ENCODE measurements around the gene TSHZ2.
"Not testable (repeated sequence)": the region's sequence is repeated elsewhere in the genome, so short reads cannot be mapped to it uniquely, and the experiment has no call there.

TSHZ2 gene

GRCh38 chr20:53411891-53412290 is 439.7 kb downstream of the TSHZ2 start:
- Histone ChIP-seq H3K9me3 (ENCODE audit: control insufficient read depth in 2 of 2, low read length in 2 of 2) (no peaks in the 10 kb centered on the region), H3K27me3 (ENCODE audit: control insufficient read depth in 1 of 2, insufficient read depth in 2 of 2, low read length in 2 of 2) (no peaks in the 10 kb centered on the region), H3K4me1 (ENCODE audit: control insufficient read depth, insufficient read depth, low read length) (no peaks in the 10 kb centered on the region), H3K27ac (ENCODE audit: low read length) (no peak overlapping the region), H3K9ac (ENCODE audit: low read length in 2 of 2) (no peak overlapping the region), H3K4me3 (ENCODE audit: low read length in 2 of 2) (no peak overlapping the region), H3K36me3 (ENCODE audit: control insufficient read depth in 2 of 2, insufficient read depth in 2 of 2, low read length in 2 of 2) (no peaks in the 10 kb centered on the region)

DNA sequence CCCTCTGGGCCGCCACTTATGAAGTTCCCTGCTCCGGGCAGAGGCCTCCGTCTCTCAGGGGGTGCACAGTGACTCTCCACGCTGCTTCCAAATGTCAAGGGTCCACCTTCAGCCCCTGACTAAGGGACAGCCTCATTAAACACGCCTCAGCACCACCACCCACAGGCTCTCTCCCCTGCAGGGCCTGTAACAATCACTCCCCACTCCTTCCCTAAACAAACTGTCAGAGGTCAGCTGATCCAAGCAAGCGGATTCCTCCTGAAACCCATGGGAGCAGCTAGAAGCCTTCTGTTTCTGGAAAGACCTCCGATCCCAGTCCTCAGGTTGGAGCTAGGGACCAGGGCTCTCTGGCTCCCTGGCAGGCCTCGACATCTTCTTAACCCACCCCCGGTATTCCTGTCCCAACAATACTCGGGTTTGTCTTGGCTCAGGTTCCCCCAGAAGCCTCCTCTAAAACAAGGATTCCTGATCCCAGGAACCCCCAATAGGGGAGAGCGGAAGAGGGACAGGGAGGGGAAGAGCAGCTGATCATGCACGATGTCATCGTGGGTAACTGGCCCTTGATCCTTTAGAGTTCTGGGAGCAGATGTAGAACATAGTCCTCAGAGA is 440.5 kb downstream of the TSHZ2 start:
- Histone ChIP-seq H3K4me3 (ENCODE audit: low read length in 2 of 2) (no peak overlapping the region), H3K9ac (ENCODE audit: low read length in 2 of 2) (no peak overlapping the region), H3K36me3 (ENCODE audit: control insufficient read depth in 2 of 2, insufficient read depth in 2 of 2, low read length in 2 of 2) (no peaks in the 10 kb centered on the region)

DNA sequence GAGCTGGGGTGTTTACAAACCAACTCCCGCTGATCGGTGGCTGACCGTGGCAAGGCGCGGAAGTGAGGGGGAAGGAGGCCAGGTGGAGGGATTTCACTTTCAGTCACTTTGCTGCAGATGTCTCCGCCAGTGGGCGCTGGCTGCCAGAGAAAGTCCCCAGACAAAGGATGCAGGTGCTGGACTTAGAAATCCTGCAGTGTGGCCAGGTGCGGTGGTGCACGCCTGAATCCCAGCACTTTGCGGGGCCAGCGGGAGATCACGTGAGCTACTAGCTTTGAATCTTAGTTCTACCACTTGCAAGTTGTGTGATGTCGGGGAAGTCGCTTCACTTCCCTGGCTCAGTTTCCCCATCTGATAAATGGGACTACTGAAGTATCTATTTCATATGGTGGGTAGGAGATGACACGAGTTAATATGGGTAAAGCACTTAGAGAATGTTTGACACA is 441.1 kb downstream of the TSHZ2 start:
- Histone ChIP-seq H3K9me3 (ENCODE audit: control insufficient read depth in 2 of 2, low read length in 2 of 2) (no peaks in the 10 kb centered on the region), H3K4me3 (ENCODE audit: low read length in 2 of 2) (no peak overlapping the region), H3K9ac (ENCODE audit: low read length in 2 of 2) (no peak overlapping the region), H3K4me1 (ENCODE audit: control insufficient read depth, insufficient read depth, low read length) (no peaks in the 10 kb centered on the region), H3K27me3 (ENCODE audit: control insufficient read depth in 1 of 2, insufficient read depth in 2 of 2, low read length in 2 of 2) (no peaks in the 10 kb centered on the region), H3K36me3 (ENCODE audit: control insufficient read depth in 2 of 2, insufficient read depth in 2 of 2, low read length in 2 of 2) (no peaks in the 10 kb centered on the region), H3K27ac (ENCODE audit: low read length) (no peak overlapping the region)

More for the DNA sequence above, 440.5 kb downstream of the TSHZ2 start:
- no peak overlapping the region for H3K27ac ChIP-seq (ENCODE audit: low read length)
- no peaks in the 10 kb centered on the region for H3K9me3 ChIP-seq (ENCODE audit: control insufficient read depth in 2 of 2, low read length in 2 of 2)
- no peaks in the 10 kb centered on the region for H3K4me1 ChIP-seq (ENCODE audit: control insufficient read depth, insufficient read depth, low read length)
- no peaks in the 10 kb centered on the region for H3K27me3 ChIP-seq (ENCODE audit: control insufficient read depth in 1 of 2, insufficient read depth in 2 of 2, low read length in 2 of 2)

DNA sequence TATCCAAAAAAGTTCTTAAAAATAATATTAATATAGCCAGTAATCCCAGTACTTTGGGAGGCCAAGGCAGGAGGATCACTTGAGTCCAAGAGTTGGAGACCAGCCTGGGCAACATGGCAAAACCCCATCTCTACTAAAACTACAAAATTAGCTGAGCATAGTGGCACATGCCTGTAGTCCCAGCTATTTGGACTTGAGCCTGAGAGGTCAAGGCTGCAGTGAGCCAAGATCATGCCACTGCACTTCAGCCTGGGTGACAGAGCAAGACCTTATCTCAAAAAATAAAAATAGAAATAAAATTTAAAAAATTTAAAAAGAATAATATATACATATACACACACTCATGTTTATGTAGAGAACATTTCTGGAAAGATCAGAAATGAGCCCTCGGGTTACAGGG is 441.7 kb downstream of the TSHZ2 start:
- not testable (repeated sequence) for H3K36me3 ChIP-seq (ENCODE audit: control insufficient read depth in 2 of 2, insufficient read depth in 2 of 2, low read length in 2 of 2); H3K4me3 ChIP-seq (ENCODE audit: low read length in 2 of 2); H3K27me3 ChIP-seq (ENCODE audit: control insufficient read depth in 1 of 2, insufficient read depth in 2 of 2, low read length in 2 of 2); H3K27ac ChIP-seq (ENCODE audit: low read length); H3K9ac ChIP-seq (ENCODE audit: low read length in 2 of 2); H3K9me3 ChIP-seq (ENCODE audit: control insufficient read depth in 2 of 2, low read length in 2 of 2); H3K4me1 ChIP-seq (ENCODE audit: control insufficient read depth, insufficient read depth, low read length)

GRCh38 chr20:53419693-53420460 is 447.7 kb downstream of the TSHZ2 start:
- H3K4me3 ChIP-seq (ENCODE audit: low read length in 2 of 2): no peak overlapping the region
- H3K27ac ChIP-seq (ENCODE audit: low read length): no peak overlapping the region
- no peaks in the 10 kb centered on the region for H3K36me3 ChIP-seq (ENCODE audit: control insufficient read depth in 2 of 2, insufficient read depth in 2 of 2, low read length in 2 of 2)
- H3K27me3 ChIP-seq (ENCODE audit: control insufficient read depth in 1 of 2, insufficient read depth in 2 of 2, low read length in 2 of 2): no peaks in the 10 kb centered on the region
- H3K4me1 ChIP-seq (ENCODE audit: control insufficient read depth, insufficient read depth, low read length): no peaks in the 10 kb centered on the region
- no peak overlapping the region for H3K9ac ChIP-seq (ENCODE audit: low read length in 2 of 2)
- no peaks in the 10 kb centered on the region for H3K9me3 ChIP-seq (ENCODE audit: control insufficient read depth in 2 of 2, low read length in 2 of 2)

- no peaks in the 10 kb centered on the region for H3K27me3 ChIP-seq (ENCODE audit: control insufficient read depth in 1 of 2, insufficient read depth in 2 of 2, low read length in 2 of 2)
- no peaks in the 10 kb centered on the region for H3K36me3 ChIP-seq (ENCODE audit: control insufficient read depth in 2 of 2, insufficient read depth in 2 of 2, low read length in 2 of 2)
- no peak overlapping the region for H3K4me3 ChIP-seq (ENCODE audit: low read length in 2 of 2)
- no peak overlapping the region for H3K9ac ChIP-seq (ENCODE audit: low read length in 2 of 2)
- H3K9me3 ChIP-seq (ENCODE audit: control insufficient read depth in 2 of 2, low read length in 2 of 2): no peaks in the 10 kb centered on the region
- no peak overlapping the region for H3K27ac ChIP-seq (ENCODE audit: low read length)
- no peaks in the 10 kb centered on the region for H3K4me1 ChIP-seq (ENCODE audit: control insufficient read depth, insufficient read depth, low read length)
Measured at GRCh38 chr20:53421343-53421742, 449.2 kb downstream of the TSHZ2 start.

DNA sequence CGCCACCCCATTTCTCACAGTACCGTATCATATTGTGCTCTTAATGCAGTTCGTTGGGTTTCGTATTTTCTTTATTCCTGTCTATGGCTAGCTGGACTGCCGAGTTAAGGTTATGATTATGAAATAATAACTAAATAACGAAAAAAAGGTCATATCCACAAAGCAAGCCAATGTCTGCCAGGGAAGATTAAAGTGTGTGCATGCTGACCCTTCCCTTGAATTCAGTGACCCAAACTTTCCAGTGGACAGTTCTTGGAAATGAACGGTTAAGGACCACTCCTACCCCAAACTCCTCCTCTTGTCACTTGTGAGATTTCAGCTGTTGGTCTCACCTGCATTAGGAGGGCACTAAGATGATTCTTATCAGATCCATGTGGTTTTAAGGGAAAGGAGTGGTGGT is 449.9 kb downstream of the TSHZ2 start:
- no peak overlapping the region for H3K4me3 ChIP-seq (ENCODE audit: low read length in 2 of 2)

DNA sequence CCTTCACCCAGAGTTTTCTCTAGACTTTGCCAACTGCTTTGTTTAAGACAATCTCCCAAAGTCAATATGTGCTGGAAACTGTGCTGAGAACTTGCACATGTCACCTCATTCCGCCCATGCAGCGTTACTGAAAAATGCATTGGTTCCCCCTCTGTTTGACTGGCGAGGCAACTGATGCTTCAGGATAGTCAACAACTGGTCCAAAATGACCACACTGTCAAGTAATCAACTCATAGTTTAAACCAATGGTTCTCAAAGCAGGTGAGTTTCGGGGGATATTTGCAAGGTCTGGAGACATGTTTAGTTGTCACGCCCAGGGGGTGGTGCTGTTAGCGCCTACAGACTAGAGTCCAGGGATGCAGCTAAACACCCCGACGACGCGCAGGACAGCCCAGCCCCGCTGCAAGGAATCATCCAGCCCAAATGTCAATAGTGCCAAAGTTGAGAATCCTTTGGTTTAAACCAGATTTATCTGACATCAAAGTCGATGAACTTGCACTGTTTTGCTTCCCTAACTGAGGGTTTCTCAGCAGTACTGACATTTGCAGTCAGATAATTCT is 451.5 kb downstream of the TSHZ2 start:
- no peaks in the 10 kb centered on the region for H3K36me3 ChIP-seq (ENCODE audit: control insufficient read depth in 2 of 2, insufficient read depth in 2 of 2, low read length in 2 of 2)
- no peak overlapping the region for H3K9ac ChIP-seq (ENCODE audit: low read length in 2 of 2)
- H3K27ac ChIP-seq (ENCODE audit: low read length): no peak overlapping the region
- H3K27me3 ChIP-seq (ENCODE audit: control insufficient read depth in 1 of 2, insufficient read depth in 2 of 2, low read length in 2 of 2): no peaks in the 10 kb centered on the region
- H3K9me3 ChIP-seq (ENCODE audit: control insufficient read depth in 2 of 2, low read length in 2 of 2): no peaks in the 10 kb centered on the region
- no peak overlapping the region for H3K4me3 ChIP-seq (ENCODE audit: low read length in 2 of 2)
- no peaks in the 10 kb centered on the region for H3K4me1 ChIP-seq (ENCODE audit: control insufficient read depth, insufficient read depth, low read length)

More for the DNA sequence above, 449.9 kb downstream of the TSHZ2 start:
- H3K9me3 ChIP-seq (ENCODE audit: control insufficient read depth in 2 of 2, low read length in 2 of 2): no peaks in the 10 kb centered on the region
- H3K9ac ChIP-seq (ENCODE audit: low read length in 2 of 2): no peak overlapping the region
- no peaks in the 10 kb centered on the region for H3K4me1 ChIP-seq (ENCODE audit: control insufficient read depth, insufficient read depth, low read length)
- H3K27ac ChIP-seq (ENCODE audit: low read length): no peak overlapping the region
- H3K36me3 ChIP-seq (ENCODE audit: control insufficient read depth in 2 of 2, insufficient read depth in 2 of 2, low read length in 2 of 2): no peaks in the 10 kb centered on the region
- H3K27me3 ChIP-seq (ENCODE audit: control insufficient read depth in 1 of 2, insufficient read depth in 2 of 2, low read length in 2 of 2): no peaks in the 10 kb centered on the region

GRCh38 chr20:53425481-53425880 is 453.3 kb downstream of the TSHZ2 start:
- Histone ChIP-seq H3K36me3 (ENCODE audit: control insufficient read depth in 2 of 2, insufficient read depth in 2 of 2, low read length in 2 of 2) (no peaks in the 10 kb centered on the region), H3K9me3 (ENCODE audit: control insufficient read depth in 2 of 2, low read length in 2 of 2) (no peaks in the 10 kb centered on the region), H3K4me3 (ENCODE audit: low read length in 2 of 2) (no peak overlapping the region), H3K9ac (ENCODE audit: low read length in 2 of 2) (no peak overlapping the region), H3K4me1 (ENCODE audit: control insufficient read depth, insufficient read depth, low read length) (no peaks in the 10 kb centered on the region), H3K27me3 (ENCODE audit: control insufficient read depth in 1 of 2, insufficient read depth in 2 of 2, low read length in 2 of 2) (no peaks in the 10 kb centered on the region), H3K27ac (ENCODE audit: low read length) (no peak overlapping the region)

GRCh38 chr20:53425941-53426340 is 453.8 kb downstream of the TSHZ2 start:
- Histone ChIP-seq H3K27ac (ENCODE audit: low read length) (no peak overlapping the region), H3K36me3 (ENCODE audit: control insufficient read depth in 2 of 2, insufficient read depth in 2 of 2, low read length in 2 of 2) (no peaks in the 10 kb centered on the region), H3K9me3 (ENCODE audit: control insufficient read depth in 2 of 2, low read length in 2 of 2) (no peaks in the 10 kb centered on the region)

DNA sequence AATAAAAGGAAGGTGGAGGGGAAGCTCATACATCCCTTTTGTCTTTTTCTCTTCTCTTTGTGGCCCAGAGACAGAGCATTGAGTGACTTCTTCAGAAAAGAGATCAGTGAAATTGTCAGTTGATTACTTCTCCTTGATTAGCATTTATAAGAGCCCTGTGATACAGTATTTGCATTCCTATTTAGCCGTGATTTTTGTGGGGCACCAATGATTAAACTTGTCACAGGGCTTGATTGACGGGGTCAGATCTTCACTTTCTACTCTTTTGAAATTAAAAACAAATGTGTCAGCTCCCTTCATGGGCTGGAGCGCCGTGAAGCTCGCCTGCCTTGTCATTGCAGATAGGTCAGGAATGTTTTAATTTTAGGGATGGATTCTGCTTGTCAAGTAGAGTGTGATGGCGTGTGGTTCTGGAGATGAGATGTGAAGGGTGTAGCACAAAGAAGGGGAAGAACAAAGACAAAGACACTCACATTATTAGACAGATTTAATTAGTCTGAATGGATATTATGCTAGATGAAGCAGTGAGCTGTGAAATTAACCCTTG is 454.7 kb downstream of the TSHZ2 start:
- no peak overlapping the region for H3K9ac ChIP-seq (ENCODE audit: low read length in 2 of 2)
- no peaks in the 10 kb centered on the region for H3K27me3 ChIP-seq (ENCODE audit: control insufficient read depth in 1 of 2, insufficient read depth in 2 of 2, low read length in 2 of 2)
- no peak overlapping the region for H3K27ac ChIP-seq (ENCODE audit: low read length)
- H3K9me3 ChIP-seq (ENCODE audit: control insufficient read depth in 2 of 2, low read length in 2 of 2): no peaks in the 10 kb centered on the region
- no peaks in the 10 kb centered on the region for H3K4me1 ChIP-seq (ENCODE audit: control insufficient read depth, insufficient read depth, low read length)
- no peak overlapping the region for H3K4me3 ChIP-seq (ENCODE audit: low read length in 2 of 2)
- H3K36me3 ChIP-seq (ENCODE audit: control insufficient read depth in 2 of 2, insufficient read depth in 2 of 2, low read length in 2 of 2): no peaks in the 10 kb centered on the region

More at GRCh38 chr20:53425941-53426340, 453.8 kb downstream of the TSHZ2 start:
- Histone ChIP-seq H3K9ac (ENCODE audit: low read length in 2 of 2) (no peak overlapping the region), H3K27me3 (ENCODE audit: control insufficient read depth in 1 of 2, insufficient read depth in 2 of 2, low read length in 2 of 2) (no peaks in the 10 kb centered on the region), H3K4me3 (ENCODE audit: low read length in 2 of 2) (no peak overlapping the region), H3K4me1 (ENCODE audit: control insufficient read depth, insufficient read depth, low read length) (no peaks in the 10 kb centered on the region)
